Measurements from ENCODE around the gene LGMN.

LGMN gene

DNA sequence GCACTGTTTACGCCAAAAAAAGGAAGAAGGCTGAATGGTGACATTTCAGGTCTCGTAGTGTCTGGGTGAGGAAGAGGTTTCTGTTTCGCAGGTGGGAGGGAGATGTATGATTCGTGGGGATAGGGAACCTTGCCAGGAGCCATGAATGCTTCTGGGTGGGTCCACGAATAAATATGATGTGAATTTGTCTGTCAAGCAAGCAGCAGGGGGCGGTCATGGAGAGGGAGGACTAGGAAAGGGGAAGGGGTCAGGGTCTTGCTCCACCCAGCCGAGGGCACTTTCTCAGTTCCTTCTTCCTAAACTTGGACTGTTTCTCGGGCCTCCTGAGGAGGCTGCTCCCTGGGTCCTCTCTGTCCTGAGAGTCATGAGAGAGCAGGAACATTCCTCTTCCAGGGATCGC is 72.5 kb downstream of the LGMN start:
- no peak for DNase-seq (ENCODE audit: low read depth)

DNA sequence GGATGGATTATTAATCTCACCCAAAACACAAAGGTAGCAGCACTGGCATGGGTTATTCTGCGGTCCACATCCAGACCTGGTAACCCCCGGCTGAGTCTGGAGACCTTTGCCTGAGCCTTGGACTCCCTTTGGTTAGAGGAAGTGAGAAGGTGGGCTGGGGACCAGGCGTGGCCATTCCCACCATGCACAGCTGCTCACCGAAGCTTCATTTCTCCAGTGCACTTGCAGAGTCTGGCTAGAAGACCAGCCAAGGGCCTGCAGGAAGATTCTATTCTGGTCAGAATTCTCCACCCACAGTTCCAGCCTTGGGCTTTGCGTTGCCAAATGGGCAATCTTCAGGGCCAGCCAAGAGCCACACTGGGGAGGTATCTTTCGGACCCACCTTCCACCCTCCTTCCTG is 73.0 kb downstream of the LGMN start:
- no peak for DNase-seq (ENCODE audit: low read depth)

DNA sequence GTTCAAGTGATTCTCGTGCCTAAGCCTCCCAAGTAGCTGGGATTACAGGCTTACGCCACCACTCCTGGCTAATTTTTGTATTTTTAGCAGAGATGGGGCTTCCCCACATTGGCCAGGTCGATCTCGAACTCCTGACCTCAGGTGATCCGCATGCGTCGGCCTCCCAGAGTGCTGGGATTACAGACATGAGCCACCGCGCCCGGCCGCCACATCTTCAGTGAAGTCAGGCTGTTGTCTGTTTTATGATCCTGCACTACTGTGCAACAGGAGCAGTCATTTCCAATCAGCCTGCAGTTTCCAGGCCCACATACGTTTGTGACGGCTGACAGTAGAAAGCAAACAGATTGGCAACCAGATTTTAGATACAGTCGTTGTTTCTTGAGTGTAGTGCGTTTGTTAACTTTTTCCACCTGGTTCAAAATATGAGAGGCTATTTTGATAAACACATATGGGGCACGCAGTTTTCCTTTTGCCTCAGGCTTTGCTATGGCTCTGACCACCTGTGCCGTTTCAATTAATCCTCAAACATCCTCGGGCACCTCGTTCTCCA is 74.8 kb downstream of the LGMN start:
- no peak for DNase-seq (ENCODE audit: low read depth)

DNA sequence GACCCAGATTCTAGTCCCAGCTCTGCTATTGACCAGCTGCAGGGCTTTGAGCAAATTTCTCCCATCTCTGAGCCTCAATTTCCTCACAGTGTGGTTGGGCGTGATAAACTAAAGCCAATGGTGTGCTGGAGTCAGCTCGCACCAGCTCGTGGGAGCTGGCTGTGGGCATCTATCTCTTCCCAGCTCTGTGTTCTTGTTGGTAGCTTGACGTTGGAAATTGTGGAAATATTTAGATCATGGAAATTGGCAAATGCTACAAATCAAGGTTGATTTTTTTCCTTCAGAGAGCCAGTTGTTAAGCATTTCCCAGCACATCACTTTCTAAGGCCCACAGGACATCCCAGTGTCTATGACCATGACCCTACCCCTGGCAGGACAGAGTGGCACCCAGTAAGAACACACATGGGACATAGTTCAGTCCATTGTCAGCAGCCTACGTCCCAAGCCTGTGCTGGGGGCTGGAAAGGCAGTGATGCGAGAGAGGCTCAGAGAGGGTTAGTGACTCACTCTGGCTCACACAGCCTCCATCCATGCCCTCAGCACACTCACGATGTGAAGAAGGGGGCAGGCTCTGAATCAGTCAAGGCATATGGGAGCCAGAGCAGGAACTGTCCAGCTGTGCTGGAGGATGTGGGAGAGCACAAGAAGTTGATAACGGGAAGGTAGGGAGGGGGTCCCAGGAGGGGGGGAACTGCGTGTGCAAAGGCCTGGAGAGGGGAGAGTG is 77.6 kb downstream of the LGMN start:
- DNase-seq (ENCODE audit: low read depth): no peak

DNA sequence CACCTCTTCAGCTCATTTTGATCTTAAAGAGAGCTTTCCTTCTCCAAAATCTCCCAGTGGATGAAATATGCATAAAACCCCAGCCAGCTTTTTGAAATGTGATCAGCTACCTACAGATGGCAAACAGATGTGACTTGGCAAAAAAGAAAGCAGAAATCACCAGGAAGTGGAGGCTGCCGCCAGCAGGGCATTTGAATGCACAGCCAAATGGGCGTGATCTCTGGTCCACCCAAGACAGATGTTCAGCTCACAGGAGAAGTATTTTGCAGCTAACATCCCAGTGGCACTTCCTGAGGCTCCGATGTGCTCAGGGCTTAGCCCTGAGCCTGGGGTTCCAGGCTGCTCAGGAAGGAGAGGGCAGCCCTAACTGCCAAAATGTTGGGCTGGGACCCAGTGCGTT is 78.3 kb downstream of the LGMN start:
- DNase-seq (ENCODE audit: low read depth): no peak

DNA sequence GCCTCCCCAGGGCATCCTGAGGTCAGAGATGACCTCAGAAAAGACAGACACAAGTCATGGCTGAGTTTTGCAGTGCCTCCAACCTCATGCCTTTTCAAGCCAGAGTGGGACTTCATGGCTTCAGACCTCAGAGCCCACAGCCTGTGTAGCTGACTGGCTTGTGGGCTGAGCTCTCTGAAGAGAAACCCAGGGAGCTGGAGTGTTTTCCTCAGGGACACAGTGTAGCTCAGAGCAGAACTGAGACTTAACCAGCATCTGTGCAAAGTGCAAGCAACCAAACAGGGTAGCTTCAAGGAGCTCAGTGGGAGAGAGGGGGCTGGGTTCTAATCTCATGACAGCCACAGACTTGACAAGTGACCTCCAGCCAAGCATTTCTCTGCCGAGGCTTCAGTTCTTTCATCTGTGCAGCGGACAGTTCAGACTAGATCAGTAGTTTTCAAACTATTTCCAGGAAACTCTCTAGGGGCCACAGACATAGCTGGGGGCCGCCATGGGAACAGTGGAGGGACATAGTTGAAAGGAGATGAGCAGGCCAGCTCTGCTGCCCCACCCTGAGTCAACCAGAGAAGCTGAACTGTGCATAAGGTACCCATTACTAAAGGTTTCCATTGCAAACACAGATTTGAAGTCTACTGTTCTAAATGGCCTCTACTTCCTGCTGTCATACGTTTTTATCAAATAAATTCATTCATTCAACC is 80.0 kb downstream of the LGMN start:
- no peak for DNase-seq (ENCODE audit: low read depth)

DNA sequence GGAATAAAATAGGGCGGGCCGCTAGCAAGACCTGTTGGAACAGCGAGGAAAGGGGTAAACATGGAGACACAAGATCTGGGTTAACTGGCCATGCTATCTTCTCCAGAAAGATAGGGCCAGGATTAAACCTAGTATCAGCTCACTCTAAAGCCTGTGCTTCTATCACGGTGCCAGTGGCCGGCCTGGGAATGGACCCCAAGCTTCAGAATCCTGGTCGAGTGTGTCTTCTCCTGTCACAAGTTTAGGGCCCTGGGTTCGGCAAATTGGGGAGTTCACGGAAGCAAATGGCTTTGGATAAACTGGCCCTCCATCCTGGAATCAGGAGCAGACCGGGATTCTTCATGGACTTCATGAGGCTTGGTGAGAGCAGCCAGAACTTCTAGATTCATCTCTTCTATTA is 82.2 kb downstream of the LGMN start:
- no peak for DNase-seq (ENCODE audit: low read depth)

DNA sequence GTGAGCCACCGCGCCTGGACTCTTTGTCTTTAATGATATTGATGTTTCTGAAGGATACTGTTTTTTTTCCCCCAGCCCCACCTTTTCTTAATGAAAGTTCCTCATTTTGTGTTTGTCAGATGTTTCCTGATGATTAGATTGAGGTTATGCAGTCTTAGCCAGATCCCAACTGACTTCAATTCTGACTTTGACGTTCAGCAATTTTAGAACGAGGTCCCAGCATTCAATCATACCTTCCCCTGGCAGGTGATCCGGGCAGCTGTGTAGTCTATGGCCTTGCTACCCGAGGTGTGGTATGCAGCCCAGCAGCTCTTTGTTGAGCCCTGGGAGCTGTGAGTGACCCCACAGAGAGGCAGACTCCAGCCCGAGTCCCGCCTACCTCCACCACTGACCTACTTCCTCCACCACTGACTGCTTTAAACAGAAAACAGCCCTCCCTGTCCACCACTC is 82.7 kb downstream of the LGMN start:
- no peak for DNase-seq (ENCODE audit: low read depth)

DNA sequence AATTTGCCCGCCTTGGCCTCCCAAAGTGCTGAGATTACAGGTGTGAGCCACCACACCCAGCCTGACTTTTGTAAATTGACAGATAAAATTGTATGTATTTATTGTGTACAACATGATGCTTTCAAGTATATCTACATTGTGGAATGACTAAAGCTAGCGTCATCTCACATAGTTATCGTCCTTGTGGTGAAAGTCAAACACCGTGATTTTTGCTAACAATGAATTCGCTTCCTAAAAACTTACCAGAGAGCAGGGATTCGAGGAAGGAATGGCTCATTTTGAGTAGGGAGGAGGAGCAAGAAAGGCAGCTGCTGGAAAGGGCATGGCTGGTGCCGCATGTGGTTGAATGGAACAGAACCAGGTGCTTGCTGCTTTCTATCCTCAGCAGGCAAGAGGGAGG is 85.4 kb downstream of the LGMN start:
- DNase-seq (ENCODE audit: low read depth): no peak

DNA sequence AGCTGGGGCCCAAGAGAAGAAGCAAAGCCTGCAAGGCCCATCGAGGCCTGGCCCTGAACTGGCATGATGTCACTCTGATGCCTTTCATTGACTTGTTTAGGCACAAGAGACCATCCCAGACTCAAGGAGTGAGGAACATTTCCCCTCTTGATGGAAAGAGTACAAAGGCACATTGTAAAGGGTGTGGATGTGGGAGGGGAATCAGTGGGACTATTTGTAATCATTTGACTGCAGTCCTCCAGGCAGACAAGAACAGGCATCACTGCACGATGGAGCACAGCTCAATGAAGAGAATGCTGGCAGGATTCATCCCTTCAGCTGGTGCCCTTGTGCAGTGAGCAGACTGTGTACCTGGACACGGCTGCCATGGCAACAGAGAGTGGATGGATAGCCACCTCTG is 87.9 kb downstream of the LGMN start:
- DNase-seq (ENCODE audit: low read depth): no peak

DNA sequence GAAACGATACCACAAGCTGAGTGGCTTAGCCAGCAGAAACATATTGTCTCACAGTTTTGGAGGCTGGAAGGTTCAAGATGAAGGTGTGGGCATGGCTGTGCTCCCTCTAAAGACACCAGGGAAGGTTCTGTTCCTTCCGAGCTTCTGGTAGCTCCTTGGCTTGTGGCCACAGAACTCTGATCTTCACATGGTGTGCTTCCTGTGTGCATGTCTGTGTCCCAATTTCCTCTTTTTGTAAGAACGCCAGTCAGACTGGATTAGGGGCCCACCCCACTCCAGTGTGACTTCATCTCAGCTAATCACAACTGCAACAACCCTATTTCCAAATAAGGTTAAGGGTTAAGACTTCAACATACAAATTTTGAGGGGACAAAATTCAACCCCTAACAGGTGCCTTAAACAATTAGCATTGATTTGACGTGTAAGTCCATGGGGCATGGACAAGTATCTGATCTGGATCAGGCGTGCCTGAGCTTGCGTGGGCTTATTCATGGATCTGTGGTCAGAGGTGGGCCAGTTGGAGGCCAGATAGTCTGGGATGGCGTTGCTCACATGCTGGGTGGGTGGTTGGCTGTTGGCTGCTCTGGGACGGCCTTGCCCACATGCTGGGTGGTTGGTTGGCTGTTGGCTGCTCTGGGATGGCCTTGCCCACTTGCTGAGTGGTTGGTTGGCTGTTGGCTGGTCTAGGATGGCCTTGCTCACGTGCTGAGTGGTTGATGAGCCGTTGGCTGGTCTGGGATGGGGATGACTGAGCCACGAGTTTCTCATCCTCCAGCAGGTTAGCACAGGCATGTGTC is 88.5 kb downstream of the LGMN start:
- DNase-seq (ENCODE audit: low read depth): no peak

DNA sequence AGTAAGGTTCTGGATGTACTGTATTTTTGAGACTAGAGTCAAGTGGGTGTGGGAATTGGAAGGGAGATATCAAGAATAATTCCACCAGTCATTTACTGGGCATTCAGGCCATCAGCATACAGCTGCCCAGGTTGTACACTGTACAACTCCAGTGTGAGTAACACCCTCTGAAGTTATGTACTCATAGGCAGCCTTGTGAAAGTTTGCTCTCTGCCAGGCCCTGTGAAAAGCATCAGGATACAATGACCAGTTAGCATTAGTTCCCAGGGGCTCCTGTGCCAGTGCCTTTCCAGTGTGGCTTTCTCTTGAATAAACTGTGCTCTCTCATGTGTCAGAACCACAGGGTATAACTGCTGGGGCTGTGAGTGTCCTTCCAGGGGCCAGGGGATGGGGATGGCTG is 89.7 kb downstream of the LGMN start:
- DNase-seq (ENCODE audit: low read depth): no peak

DNA sequence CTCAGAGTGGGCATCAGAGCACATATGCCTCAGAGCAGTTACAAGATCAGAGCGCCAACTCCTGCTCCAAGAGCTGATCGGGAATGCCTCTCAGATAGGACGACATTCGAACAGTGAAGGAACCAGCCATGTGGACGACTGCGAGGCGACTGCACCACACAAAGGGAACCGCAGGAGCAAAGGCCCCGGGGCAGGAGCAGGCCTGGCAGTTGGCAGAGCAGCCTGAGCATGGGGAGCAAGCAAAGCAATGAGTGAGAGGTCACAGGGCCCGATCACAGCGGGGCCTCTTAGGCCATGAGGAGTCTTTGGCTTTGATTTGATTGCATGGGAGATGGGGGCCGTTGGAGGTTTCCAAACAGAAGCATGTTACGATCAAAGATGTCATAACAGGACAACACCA is 90.3 kb downstream of the LGMN start:
- no peak for DNase-seq (ENCODE audit: low read depth)

DNA sequence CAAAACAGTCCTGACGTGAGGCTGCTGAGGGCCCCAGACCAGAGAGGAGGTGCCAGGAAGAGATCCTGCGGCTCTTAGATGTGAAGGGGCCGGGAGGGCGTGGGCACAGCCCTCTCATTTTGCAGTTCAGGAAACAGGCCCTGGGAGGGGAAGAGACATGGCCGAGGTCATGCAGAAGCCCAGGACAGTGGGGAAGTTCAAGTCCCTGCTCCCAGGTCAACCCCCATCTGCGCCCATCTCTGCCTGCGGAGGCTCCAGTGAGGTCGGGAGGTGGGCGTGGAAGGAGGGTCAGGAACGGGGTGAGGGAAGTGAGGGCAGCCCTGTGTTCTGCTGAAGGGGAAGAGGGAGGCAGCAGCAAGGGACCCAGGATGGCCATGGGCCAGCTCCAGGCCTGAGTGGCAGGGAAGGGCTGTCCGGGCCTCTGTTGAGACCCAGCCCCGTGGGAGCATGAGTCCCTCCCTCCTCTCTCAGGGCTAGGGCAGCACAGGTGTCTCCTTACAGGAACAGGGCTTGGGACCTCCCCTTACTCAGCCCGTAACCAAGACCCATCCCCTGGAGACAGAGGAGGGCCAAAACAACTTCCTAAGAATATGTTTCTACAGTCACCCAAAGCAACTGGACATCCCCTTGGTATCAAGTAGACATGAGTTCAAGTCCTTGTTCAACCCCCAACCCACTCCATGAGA is 90.8 kb downstream of the LGMN start:
- DNase-seq (ENCODE audit: low read depth): no peak

DNA sequence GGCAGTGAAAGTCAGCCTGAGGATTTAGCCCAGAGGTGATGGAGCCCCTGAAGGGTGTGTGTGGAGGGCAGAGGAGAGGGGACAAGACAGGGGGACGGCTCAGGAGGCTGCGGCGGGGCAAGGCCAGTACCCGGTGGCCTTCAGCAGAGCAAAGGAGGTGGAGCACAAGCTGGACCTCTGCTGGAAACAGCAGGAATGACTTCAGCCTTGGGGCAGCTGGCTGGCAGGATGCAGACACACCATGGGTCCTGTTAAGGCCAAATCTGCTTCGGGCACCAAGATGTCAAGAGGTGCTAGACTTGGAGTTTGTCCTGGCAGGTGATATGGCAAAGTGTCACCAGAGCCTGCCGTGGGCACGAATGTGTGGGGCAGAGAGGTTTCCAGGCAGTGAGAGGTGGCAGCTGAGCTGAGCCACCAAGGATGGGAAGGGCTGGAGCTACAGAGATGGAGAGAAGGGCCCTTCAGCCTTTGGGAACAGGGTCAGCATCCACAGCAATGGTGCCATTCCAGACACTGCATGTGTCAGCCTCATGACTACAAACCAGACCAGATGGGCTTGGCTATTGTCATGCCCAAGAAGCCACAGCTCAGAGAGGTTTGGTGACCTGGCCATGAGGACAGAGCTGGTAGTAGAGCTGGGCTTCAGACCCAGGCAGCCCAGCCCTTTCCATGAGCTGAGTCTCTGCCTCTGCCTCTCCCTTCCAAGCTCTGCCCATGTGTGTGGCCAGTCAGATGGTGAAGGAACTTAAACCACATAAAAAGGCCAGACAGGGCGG is 91.9 kb downstream of the LGMN start:
- DNase-seq (ENCODE audit: low read depth): no peak

DNA sequence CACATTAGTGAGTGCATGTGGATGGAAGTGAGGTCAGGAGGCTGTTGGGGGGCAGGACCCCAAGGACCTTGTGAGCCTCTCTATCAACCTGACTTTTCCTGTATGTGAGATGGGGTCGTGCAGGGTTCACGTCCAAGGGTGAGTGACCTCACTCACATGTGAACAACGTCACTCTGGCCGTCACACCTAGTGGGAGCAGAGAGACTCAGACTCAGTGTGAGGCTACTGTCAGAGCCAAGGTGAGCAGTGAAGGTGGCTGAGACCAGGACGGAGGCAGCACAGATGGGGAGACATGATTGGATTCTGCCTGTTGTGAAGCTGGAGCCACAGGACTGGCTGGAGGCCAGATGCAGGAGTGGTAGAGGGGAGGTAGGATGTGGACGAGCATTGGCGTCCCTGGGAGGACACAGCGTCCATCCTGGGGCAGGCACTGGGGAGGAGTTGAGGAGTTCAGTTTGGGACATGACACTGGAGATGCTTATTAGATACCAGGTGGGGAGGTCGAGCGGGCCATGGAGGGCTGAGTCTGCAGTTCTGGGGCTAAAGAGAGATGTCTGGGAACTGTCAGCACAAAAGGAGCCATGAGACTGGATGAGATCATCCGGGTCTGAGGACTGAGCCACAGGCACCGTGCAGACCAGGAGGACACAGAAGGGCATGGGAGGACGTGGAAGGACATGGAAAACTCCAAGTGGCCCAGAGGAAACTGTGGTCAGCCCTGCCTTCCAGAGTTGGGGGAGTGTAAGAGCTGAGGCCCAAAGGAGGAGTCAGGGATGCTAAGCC is 92.8 kb downstream of the LGMN start:
- DNase-seq (ENCODE audit: low read depth): no peak

DNA sequence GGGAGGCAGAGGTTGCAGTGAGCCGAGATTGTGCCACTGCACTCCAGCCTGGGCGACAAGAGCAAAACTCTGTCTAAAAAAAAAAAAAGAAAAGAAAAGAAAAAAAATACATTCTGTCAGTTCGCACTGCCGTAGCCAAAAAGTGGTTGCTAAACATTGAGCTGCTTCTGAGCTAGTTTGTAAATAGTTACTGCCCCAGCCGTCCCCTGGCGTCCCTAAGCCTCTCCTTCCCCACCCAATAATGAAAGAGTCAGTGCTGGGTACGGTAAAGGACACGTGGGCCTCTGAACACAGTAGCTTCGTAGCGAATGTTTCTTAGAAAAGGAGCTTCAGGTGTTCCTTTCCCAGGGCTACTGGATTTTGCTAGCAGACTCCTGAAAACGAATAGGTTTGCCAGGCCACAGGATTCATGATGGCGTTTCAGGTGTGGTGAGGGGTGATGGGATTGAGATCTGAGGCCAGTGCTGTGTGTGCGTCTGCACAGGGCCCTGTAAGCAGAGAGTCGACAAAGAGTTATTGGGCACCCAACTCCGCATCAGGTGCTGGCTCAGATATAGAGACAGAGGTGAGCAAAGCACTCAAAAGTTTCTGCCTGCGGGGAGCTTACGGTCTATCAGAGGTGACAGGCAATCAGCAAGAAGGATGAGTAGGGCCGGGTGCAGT is 94.1 kb downstream of the LGMN start:
- DNase-seq (ENCODE audit: low read depth): no peak

Measured in activated T-cell treated with anti-CD3 and anti-CD28 coated beads for 24 hours (primary cell).